Inflammatory macrophage treated with lipopolysaccharide for 1 hour (primary cell): ENCODE measurements around the gene SIX3.

Experiments
- DNase-seq, 2 donors: peaks; one replicate each; pipeline ENCODE4 v3.0.0-alpha.2; 2020 to 2022

SIX3 gene

GRCh38 chr2:44931198-44931780, 10.2 kb upstream of the SIX3 start:
- no peak for DNase-seq

DNA sequence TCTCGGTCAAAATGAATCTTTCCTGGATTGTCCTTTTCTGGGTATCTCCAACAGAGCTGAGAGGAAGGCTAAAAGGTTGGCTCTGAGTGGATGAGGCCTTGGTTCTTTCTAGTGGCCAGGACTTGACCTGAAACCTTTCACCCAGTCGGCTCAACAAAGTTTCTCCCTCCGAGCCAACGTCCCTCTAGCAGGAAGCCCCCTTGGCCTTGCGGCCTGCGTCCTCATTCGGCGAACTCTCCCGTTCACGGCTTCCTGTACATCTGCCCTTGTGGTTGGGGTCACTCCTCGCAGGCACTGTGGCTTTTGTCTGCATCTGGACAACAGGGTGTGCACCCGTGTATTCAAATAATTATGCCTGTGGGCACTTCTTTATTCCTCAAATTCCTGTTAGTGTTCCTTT, 9.4 kb upstream of the SIX3 start:
- DNase-seq: no peak

DNA sequence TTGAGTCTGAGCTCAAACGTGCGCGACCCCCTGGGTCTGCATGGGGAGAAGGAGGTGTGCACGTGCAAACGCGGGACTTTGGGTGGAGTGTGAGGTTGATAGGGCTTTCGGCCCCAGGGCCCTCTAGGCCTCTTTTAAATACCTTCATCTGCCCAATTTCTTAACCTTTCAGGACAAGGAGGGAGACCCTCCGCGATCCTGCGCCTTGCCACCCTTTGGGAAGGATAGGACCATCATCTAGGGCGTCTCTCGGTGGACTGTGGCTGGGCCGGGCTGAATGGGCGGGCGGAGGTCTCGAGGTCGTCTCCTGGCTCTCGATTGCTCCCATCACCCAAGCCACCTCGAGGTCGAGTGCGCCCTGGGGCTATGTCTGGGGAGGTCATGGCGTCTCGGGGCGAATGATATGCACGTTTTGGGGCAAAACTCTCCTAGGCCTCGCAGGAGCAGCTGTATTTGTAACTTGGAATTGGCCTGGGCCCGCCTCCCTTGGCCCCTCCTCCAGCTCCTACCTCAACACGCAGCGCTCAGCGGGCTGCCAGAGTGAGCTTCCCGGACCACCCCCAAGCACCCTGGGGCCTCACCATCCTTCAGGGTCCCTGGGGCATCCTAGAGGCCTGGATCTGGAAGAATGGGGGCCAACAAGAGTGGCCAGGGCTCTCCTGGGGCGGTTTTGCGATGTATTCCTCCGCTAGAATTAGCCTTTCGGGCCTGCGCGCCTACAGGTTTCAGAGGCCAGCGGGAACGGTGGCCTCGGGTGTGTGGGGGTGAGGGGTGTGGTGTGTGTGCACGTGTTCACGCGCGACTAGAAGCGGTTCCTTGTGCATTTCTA, 8.7 kb upstream of the SIX3 start:
- no peak for DNase-seq

DNA sequence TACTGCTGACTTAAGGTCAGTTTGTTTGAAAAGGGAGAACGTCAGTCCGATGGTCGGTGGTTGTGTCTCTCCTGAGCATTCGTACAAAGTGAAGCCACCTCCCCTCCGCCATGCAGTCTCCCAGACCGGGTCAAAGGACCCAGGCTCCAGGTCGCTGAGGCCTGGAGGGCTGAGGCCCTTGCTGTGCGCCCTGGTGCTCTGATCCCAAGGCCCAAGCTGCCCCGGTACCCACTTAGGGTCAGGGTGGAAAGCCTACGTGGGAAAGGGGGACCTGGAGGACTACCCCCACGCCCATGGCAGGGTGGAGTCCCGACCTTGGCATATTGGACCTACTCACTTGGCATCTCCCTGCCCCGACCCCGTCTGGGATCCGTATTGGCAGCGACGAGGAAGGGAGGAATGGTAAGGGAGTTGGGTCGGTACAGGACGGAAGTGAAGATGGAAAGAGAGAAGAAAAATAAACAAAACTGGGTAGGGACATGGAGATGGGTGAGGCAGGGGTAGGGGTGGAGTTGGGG, 8.0 kb upstream of the SIX3 start:
- no peak for DNase-seq

DNA sequence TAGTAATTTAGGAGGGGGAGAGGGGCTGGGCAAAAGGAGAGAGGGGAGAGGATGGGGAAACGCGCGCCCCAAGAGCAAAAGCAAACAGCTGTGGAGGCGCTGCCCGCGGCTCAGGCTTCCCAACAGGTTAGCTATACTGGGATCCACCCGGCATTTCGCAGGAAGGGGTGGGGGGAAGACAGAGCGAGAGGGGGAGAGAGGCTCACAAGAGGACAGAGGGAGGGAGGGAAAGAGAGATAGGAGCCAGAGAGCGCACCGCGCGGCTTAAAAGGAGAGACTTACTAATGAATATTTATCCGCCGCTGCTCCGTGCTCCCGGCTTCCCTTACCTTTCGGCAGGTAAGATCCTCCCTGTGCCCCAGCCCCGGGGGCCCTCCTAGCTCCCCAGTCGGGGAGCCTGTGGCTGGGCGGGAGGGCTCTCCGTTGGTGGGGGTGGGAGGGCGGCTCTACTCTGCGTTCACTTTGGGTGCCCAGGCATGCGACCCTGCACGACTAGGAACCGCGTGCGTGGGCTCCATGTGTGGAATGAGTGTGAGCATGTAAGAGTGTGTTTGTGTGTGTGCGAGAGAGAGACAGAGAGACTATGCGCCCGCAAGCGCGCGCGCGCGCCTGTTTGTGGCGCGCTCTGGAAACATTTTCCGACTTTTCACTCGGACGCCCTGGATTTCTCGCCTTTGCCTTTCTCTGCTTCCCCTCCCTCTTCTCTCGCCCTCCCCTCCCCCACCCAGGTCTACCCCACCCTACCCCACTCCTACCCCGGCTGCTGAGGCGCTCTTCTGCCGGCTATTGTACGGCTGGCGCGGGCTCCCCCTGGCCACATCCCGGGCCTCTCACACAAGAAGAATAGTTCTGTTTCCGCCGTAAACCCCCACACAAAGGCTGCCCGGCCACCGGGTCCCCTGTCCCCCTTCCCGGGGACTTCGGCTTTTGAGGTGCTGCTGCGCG, 7.2 kb upstream of the SIX3 start:
- no peak for DNase-seq

DNA sequence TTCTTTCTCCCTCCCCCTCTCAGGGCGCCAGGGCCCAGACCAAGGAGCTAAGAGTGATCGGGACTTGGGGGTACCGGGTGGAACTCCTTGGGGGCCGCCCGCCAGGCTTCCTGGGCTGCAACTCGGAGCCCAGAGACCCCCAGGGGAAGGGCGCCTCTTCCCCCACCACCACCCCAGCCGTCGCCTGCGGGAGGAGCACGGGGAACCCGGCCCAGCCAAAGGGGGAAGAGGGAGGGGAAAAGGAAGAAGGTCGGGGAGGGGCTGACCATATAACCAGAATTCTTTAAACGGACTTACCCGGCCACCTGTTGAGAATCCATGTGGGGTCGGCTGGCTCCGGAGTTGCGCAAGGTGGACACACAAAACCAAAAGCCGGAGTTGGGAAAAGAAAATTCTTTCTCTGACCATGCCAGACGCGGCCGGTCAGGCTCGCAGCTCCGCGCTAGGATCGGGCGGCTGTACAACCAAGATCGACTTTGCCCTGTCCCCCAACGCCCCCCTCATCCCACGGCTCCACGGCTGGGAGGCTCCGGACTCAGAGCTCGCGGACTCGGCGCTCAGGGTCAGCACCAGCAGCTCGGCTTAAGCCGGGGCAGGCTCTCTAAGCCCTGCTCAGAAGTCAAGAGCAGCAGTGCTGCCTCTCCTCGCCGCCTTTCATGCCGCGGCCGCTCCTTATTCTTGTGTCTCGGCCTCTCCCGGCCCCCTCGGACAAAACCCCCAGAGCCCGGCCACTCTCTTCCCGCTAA, 6.3 kb upstream of the SIX3 start:
- DNase-seq: no peak

DNA sequence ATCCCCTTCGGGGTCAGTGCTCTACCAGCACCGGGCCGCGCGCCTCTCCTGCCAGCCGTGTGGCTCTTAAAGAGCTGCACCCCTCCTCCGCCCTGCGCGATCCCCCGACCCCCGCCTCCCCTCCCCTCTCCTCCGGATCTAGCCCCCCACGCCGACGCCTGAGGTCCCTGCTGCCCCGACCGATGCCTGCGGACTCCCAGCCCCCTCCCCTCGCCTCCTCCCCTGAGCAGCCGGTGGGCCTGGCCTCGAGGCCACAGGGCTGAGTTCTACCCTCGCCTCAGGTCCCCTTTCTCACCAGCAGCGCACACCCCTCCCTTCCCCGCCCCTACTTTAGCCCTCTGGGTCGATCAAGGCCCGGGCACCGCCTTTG, 5.8 kb upstream of the SIX3 start:
- no peak for DNase-seq

DNA sequence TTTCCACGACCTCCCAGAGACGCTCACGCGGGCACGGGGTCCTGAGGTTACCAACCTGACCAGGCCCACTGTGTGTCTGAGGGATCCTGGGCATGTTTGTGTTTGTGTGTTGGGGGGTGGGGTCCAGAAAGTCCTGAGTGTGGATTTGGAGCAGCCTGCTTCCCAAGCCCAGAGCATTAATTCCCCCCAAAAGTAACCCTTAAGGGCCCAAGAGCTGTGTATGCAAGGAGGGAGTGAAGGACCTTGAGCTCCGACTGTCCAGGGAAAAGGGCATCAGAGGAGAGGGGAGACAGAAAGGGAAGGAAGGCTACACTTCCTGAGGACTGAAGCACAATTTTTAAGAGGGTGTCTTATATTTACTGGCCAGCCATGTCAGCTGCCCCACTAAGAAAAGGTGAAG, 5.2 kb upstream of the SIX3 start:
- no peak for DNase-seq

DNA sequence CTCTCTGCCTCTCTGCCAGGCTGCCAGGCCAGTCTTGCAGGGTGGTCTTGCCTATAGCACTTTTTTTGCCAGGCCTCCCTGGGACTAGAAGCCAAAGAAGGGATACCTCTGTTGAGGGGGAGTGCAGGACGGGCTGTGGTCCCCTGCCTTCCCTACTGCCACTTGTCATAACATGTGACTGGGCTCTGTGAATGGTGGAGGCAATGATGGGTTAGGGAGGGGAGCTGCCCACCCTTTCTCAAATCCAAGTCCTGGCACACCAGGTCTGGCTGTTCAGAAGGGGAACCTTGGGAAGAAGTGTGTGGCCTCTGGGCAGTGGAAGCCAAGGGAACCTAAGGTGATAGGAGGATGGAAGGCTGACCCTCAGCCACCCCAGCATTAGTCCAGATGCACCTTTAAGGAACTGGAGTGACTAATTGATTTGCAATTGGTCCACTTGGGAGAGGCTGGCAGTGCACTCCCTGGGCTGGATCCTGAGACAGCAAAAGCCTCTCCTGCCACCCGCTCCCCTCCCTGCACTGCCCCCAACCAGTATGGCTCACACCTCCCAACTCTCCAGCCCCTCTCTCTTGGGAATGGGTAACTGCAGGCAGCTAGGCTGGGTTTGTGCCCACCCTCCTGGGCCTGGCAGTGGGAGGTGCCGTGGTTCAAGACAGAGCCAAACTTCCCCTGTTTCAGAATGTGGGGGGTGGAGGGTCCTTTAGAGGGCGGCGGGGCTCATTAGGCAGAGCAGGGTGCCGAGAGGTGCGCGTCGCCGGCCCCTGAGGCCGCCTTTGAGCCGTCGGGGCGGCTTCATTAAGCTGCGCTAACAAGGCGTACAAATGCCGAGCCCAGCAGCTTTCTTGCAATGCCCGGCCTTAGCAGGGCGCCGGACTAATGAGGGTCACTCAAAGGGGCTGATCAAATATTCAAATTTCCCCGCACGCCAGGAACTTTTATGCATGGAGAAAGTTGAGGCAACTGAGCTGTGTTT, 4.5 kb upstream of the SIX3 start:
- no peak for DNase-seq

GRCh38 chr2:44937688-44938240, 3.7 kb upstream of the SIX3 start:
- no peak for DNase-seq

DNA sequence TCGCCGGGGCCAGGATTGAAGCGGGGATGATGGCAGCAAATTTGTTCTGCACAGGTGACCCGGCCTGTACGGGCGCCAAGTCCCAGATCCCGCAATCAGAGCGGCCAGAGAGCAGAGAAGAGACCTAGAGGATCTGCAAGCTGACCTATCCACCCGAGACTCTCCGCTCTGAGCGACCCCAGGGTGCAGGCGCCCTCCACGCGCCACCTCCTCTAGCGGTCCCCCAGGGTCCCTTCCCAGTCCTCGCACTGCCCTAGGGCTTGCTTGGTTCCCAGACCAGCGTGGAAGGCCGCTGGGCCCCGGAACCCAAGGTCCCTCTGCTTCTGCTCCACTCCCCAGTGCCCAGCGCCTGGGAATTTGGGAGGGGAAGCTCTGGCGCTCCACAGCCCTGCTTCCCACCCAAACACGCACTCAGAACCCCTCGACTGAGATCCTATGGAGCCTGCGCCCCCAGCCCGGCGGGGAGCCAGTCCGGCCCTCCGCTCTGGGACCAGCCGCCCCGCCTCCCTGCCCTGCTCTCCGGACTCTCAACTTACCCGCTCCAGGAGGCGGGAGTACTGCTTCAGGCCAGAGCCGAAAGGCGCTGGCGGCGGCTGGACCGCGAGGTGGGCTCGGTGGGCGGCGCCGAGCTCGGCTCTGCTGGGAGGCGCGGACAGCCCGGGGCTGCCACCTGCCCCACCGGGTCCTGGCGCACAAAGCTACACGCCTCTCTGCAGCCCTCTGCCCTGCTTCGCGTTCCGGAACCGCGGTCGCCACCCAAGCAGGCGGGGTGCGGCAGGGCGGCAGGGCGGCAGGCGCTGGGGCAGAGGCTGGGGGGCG, 3.0 kb upstream of the SIX3 start:
- DNase-seq: no peak

GRCh38 chr2:44939106-44940048, 2.1 kb upstream of the SIX3 start:
- DNase-seq: no peak

DNA sequence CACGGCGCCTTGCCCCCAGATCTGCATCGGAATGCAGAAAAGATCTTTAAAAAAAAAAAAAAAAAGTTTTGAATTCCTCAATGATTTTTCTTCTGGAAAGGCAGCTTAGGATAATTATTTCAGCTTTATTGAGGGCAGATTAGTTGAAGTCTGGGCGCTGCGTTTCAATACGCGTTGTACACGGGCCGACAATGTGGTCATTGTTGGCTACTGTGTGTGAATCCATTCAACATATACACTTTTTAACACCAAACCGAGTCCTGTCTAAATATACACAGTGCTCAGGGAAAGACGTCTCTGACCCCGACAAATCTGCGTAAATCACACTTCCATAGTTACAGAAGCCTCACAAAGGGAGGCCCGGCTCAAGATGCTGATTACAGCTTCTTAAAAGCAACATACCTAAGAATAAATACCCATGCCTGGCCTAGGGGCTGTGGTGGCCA, 1.4 kb upstream of the SIX3 start:
- no peak for DNase-seq

- DNase-seq: no peak
These were observed 604 bp upstream of the SIX3 start for GRCh38 chr2:44940732-44941464.

GRCh38 chr2:44942304-44943030, 965 bp downstream of the SIX3 start:
- DNase-seq: no peak

DNA sequence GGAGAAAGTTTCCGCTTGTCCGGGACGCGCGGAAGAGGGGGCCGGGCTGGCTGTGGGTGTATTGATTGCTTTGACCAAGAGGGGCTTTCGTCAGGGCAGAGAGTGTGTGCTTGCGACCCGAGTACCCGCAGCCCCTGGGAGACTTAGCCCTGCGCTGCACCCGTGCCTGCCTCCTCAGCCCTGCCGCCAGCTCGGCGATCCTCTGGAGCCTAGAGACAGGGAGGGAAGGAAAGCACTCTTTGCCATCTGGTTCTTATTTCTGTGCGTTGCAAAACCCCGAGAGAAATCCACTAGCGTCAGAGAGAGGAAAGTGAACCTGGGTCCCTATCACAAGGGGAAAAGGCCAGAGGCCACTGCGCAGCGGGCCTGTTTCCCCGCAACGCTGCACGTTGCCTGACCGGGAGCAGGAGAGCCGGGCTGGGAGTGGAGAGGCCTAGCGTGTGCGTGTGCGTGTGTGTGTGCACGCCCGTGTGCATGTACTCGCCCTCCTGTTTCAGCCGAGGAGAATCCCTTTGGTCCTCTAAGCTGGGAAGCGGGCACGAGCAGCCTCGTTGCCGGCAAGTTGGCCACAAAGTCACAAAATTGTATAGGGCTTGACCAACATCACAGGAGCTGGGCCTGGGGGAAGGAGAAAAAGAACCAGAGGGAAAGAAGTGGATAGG, 1.7 kb downstream of the SIX3 start:
- no peak for DNase-seq

- no peak for DNase-seq
These were observed 2.2 kb downstream of the SIX3 start for GRCh38 chr2:44943693-44944101.
